D341Med (cell line): ENCODE results near the gene RRM2.

Source experiments
- DNase-seq: peaks from one replicate; pipeline ENCODE4 v3.0.0; 2012; ENCODE audit warnings: low spot score

The RRM2 gene

GRCh38 chr2:10172033-10172871 lies 49.7 kb downstream of the RRM2 start:
- no peak for DNase-seq

DNA sequence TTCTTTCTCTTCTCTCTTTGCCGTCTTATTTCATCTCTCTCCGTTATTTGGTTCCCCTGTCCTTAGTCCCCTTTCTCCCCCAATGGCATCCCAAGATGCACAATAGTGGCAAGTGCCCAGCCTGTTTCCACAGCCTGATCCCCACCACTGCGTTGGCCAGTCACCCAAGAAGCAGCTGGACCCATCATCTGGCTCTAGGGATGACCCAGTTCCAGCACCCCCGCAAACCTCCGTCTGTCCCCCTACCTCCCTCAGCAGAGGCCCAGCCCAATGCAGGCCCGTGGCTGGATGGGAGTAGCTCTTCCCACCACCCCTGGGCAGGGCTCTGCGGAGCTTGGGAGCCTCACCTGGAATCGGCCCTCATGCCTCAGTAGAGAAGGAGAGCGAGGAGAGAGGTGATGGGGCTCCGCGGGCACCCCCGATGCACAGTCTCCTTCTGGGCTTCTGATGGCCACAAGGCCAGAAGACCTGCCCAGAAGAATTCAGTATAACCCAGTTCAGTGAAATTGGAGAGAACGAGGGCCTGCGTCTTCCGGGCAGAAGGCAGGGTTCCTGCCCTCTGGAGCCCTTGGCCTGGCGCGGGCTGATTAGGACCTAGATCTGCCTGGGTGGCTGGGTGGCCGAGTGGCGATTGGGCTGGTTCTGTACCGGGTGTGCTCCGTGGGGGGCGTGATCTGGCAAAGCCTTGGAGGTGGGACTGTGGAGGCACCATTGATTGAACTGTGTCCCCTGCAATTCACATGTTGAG lies 50.9 kb downstream of the RRM2 start:
- DNase-seq: peak; percentile 12

GRCh38 chr2:10174173-10174572 lies 51.6 kb downstream of the RRM2 start:
- DNase-seq: no peak

- DNase-seq: no peak
Measured at GRCh38 chr2:10175441-10175840, 52.9 kb downstream of the RRM2 start.

GRCh38 chr2:10178751-10179150 lies 56.2 kb downstream of the RRM2 start:
- DNase-seq: no peak

- DNase-seq: no peak
Measured at GRCh38 chr2:10179422-10179821, 56.9 kb downstream of the RRM2 start.

GRCh38 chr2:10180229-10180628 lies 57.7 kb downstream of the RRM2 start:
- no peak for DNase-seq
